HL-60 (cell line): ENCODE measurements around the gene FAM177A1.

Experiments used
- GABPA ChIP-seq: IDR thresholded peaks from 2 replicates; pipeline ENCODE4 v1.6.1; 2012; ENCODE audit warnings: low read depth
- POLR2AphosphoS5 ChIP-seq: IDR thresholded peaks from 2 replicates; pipeline ENCODE4 v1.6.1; 2012; ENCODE audit warnings: low read depth
- SPI1 ChIP-seq: IDR thresholded peaks from 2 replicates; pipeline ENCODE4 v1.6.1; 2012; ENCODE audit warnings: low read depth, mild to moderate bottlenecking, borderline replicate concordance
- TF ChIP-seq, protein P1 (sequence below): IDR thresholded peaks from one replicate; pipeline ENCODE4 v1.5.1; 2011; ENCODE audit warnings: low read length, control low read depth, inconsistent platforms; ENCODE audit not compliant: insufficient read depth

DNA sequence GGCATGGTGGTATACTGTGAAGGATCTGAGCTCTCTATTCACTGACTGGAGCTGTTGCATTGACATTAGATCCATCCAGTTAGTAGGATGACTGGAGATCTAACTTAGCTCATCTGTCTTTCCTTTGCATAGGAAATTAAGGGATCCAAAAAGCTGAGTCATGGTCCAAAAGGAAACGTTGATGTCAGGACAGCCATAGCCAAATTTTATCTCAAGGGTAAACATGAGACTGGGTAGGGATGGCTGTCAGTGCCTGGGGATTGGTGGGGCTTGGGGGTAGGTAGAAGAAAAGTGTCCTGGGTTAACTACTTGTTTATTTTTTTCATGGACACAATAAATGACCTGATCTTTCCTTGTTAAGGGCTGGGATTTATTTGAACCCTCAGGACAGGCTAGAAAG is 4.6 kb downstream of the FAM177A1 start:
- TF ChIP-seq, protein P1, sequence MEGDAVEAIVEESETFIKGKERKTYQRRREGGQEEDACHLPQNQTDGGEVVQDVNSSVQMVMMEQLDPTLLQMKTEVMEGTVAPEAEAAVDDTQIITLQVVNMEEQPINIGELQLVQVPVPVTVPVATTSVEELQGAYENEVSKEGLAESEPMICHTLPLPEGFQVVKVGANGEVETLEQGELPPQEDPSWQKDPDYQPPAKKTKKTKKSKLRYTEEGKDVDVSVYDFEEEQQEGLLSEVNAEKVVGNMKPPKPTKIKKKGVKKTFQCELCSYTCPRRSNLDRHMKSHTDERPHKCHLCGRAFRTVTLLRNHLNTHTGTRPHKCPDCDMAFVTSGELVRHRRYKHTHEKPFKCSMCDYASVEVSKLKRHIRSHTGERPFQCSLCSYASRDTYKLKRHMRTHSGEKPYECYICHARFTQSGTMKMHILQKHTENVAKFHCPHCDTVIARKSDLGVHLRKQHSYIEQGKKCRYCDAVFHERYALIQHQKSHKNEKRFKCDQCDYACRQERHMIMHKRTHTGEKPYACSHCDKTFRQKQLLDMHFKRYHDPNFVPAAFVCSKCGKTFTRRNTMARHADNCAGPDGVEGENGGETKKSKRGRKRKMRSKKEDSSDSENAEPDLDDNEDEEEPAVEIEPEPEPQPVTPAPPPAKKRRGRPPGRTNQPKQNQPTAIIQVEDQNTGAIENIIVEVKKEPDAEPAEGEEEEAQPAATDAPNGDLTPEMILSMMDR = no peak
- TF ChIP-seq GABPA = no peak
- no peak for TF ChIP-seq POLR2AphosphoS5
- no peak for TF ChIP-seq SPI1
